HEK293 (cell line): Measurements from ENCODE around the gene SLC16A7.

ENCODE experiments used
- CTCF ChIA-PET: fragments of 350-600 bp; formaldehyde crosslinking; extraction: SDS; loops from one replicate; lab custom pipeline; 2021; ENCODE audit warnings: antibody characterized with exemption; lab: Yijun Ruan, JAX
- POLR2A ChIA-PET: fragments of 300-600 bp; formaldehyde crosslinking; extraction: SDS; loops from one replicate; lab custom pipeline; 2020; ENCODE audit warnings: antibody characterized with exemption, inconsistent platforms; lab: Yijun Ruan, JAX
- H3K27ac ChIP-seq: fragments of 200-500 bp; sonication (Bioruptor generic); 2 replicates; pipeline ENCODE4 v1.5.1; 2014; ENCODE audit warnings: low read depth, low read length, control low read depth, inconsistent platforms; ENCODE audit errors: extremely low read depth
- H3K36me3 ChIP-seq, 2 experiments: fragments of 200-500 bp in 1 of 2; sonication (Bioruptor generic) in 1 of 2; 1 replicate in 1 of 2; 2 replicates in 1 of 2; pipeline ENCODE4 v1.5.1; 2014 to 2017; ENCODE audit warnings: inconsistent platforms in 2 of 2, low read length in 2 of 2; ENCODE audit not compliant: control insufficient read depth in 2 of 2, insufficient read depth in 1 of 2
- H3K4me1 ChIP-seq: fragments of 200-500 bp; sonication (Bioruptor generic); 2 replicates; pipeline ENCODE4 v1.5.1; 2014; ENCODE audit warnings: mild to moderate bottlenecking, low read length, inconsistent platforms; ENCODE audit not compliant: control insufficient read depth, insufficient read depth
- H3K4me3 ChIP-seq: 2 replicates; pipeline ENCODE4 v1.5.1; 2011; ENCODE audit warnings: low read depth, mild to moderate bottlenecking, control low read depth, low read length, moderate library complexity
- H3K9me3 ChIP-seq: fragments of 200-500 bp; sonication (Bioruptor generic); 2 replicates; pipeline ENCODE4 v1.5.1; 2014; ENCODE audit warnings: low read depth, low read length, inconsistent platforms; ENCODE audit not compliant: control insufficient read depth, insufficient read depth
- HOXC10 ChIP-seq: sonication (generic); formaldehyde crosslinking; IDR thresholded peaks from 2 replicates; pipeline ENCODE4 v1.8.1; 2023; ENCODE audit warnings: mild to moderate bottlenecking, missing genetic modification reagents
- KLF1 ChIP-seq: fragments of 450-650 bp; formaldehyde crosslinking; IDR thresholded peaks from 2 replicates; pipeline ENCODE4 v1.5.1; 2016; ENCODE audit warnings: missing biosample characterization, missing genetic modification characterization
- ZBTB48 ChIP-seq: fragments of 450-650 bp; formaldehyde crosslinking; IDR thresholded peaks from 2 replicates; pipeline ENCODE4 v1.5.1; 2016; ENCODE audit warnings: missing biosample characterization, missing genetic modification characterization
- ZBTB8A ChIP-seq: fragments of 450-650 bp; formaldehyde crosslinking; IDR thresholded peaks from 2 replicates; pipeline ENCODE4 v1.5.1; 2016; ENCODE audit warnings: missing biosample characterization, missing genetic modification characterization
- ZNF132 ChIP-seq: fragments of 450-650 bp; formaldehyde crosslinking; IDR thresholded peaks from 2 replicates; pipeline ENCODE4 v1.5.1; 2017; ENCODE audit warnings: missing biosample characterization, missing genetic modification characterization, borderline replicate concordance
- ZNF157 ChIP-seq: fragments of 450-650 bp; formaldehyde crosslinking; IDR thresholded peaks from 2 replicates; pipeline ENCODE4 v1.5.1; 2016; ENCODE audit warnings: missing biosample characterization, missing genetic modification characterization
- ZNF174 ChIP-seq: fragments of 450-650 bp; formaldehyde crosslinking; IDR thresholded peaks from 2 replicates; pipeline ENCODE4 v1.5.0; 2017; ENCODE audit warnings: missing biosample characterization, mild to moderate bottlenecking, missing genetic modification characterization
- ZNF19 ChIP-seq: fragments of 450-650 bp; formaldehyde crosslinking; IDR thresholded peaks from 2 replicates; pipeline ENCODE4; 2016; ENCODE audit warnings: missing biosample characterization, missing genetic modification characterization, low read depth
- ZNF274 ChIP-seq, 2 experiments: fragments of 200-500 bp in 1 of 2; fragments of 450-650 bp in 1 of 2; sonication (Bioruptor generic) in 1 of 2; formaldehyde crosslinking in 1 of 2; IDR thresholded peaks; 2 replicates each; pipeline versions ENCODE4 v1.5.1 to v1.6.1; 2014 to 2016; ENCODE audit warnings: borderline replicate concordance in 1 of 2, inconsistent platforms in 1 of 2, low read length in 1 of 2, missing biosample characterization in 1 of 2, missing genetic modification characterization in 1 of 2
- ZNF292 ChIP-seq: fragments of 450-650 bp; formaldehyde crosslinking; IDR thresholded peaks from 2 replicates; pipeline ENCODE4 v1.5.1; 2016; ENCODE audit warnings: low read depth, missing biosample characterization, missing genetic modification characterization, borderline replicate concordance
- ZNF311 ChIP-seq: fragments of 450-650 bp; formaldehyde crosslinking; IDR thresholded peaks from 2 replicates; pipeline ENCODE4 v1.5.1; 2017; ENCODE audit warnings: missing biosample characterization, missing genetic modification characterization, borderline replicate concordance
- ZNF341 ChIP-seq: fragments of 450-650 bp; formaldehyde crosslinking; IDR thresholded peaks from 2 replicates; pipeline ENCODE4; 2016; ENCODE audit warnings: low read depth, missing biosample characterization, missing genetic modification characterization
- ZNF433 ChIP-seq: fragments of 450-650 bp; formaldehyde crosslinking; IDR thresholded peaks from 2 replicates; pipeline ENCODE4 v1.5.1; 2016; ENCODE audit warnings: missing biosample characterization, missing genetic modification characterization, low read depth
- ZNF473 ChIP-seq: fragments of 450-650 bp; formaldehyde crosslinking; IDR thresholded peaks from 2 replicates; pipeline ENCODE4 v1.5.1; 2017; ENCODE audit warnings: missing biosample characterization, missing genetic modification characterization
- ZNF48 ChIP-seq: fragments of 450-650 bp; formaldehyde crosslinking; IDR thresholded peaks from 2 replicates; pipeline ENCODE4 v1.5.1; 2016; ENCODE audit warnings: missing biosample characterization, missing genetic modification characterization
- ZNF529 ChIP-seq: fragments of 450-650 bp; formaldehyde crosslinking; IDR thresholded peaks from 2 replicates; pipeline ENCODE4 v1.5.1; 2017; ENCODE audit warnings: missing genetic modification characterization, missing biosample characterization; ENCODE audit not compliant: insufficient replicate concordance
- ZNF561 ChIP-seq: fragments of 450-650 bp; IDR thresholded peaks from 2 replicates; pipeline ENCODE4 v1.5.1; 2018; ENCODE audit warnings: missing biosample characterization, missing genetic modification characterization, borderline replicate concordance
- ZNF571 ChIP-seq: fragments of 450-650 bp; formaldehyde crosslinking; IDR thresholded peaks from 2 replicates; pipeline ENCODE4 v1.5.0; 2017; ENCODE audit warnings: missing biosample characterization, missing genetic modification characterization
- ZNF585B ChIP-seq: fragments of 450-650 bp; formaldehyde crosslinking; IDR thresholded peaks from 2 replicates; pipeline ENCODE4 v1.5.1; 2016; ENCODE audit warnings: missing biosample characterization, missing genetic modification characterization
- ZNF596 ChIP-seq: fragments of 450-650 bp; IDR thresholded peaks from 2 replicates; pipeline ENCODE4 v1.5.0; 2018; ENCODE audit warnings: missing biosample characterization, mild to moderate bottlenecking, missing genetic modification characterization, moderate library complexity
- ZNF623 ChIP-seq: fragments of 450-650 bp; formaldehyde crosslinking; IDR thresholded peaks from 2 replicates; pipeline ENCODE4 v1.5.1; 2016; ENCODE audit warnings: missing biosample characterization, missing genetic modification characterization
- ZNF629 ChIP-seq: fragments of 450-650 bp; formaldehyde crosslinking; IDR thresholded peaks from 2 replicates; pipeline ENCODE4 v1.5.1; 2017; ENCODE audit warnings: missing biosample characterization, missing genetic modification characterization
- ZNF664 ChIP-seq: fragments of 450-650 bp; formaldehyde crosslinking; IDR thresholded peaks from 2 replicates; pipeline ENCODE4 v1.5.1; 2016; ENCODE audit warnings: missing biosample characterization, missing genetic modification characterization
- ZNF701 ChIP-seq: fragments of 450-650 bp; formaldehyde crosslinking; IDR thresholded peaks from 2 replicates; pipeline ENCODE4 v1.5.1; 2016; ENCODE audit warnings: missing biosample characterization, missing genetic modification characterization
- ZSCAN23 ChIP-seq: fragments of 450-650 bp; formaldehyde crosslinking; IDR thresholded peaks from 2 replicates; pipeline ENCODE4 v1.5.1; 2016; ENCODE audit warnings: missing biosample characterization, missing genetic modification characterization
- TF ChIP-seq, protein P1 (sequence below): fragments of 450-650 bp; formaldehyde crosslinking; IDR thresholded peaks from 2 replicates; pipeline ENCODE4; 2016; ENCODE audit warnings: missing biosample characterization, missing genetic modification characterization
- TF ChIP-seq, protein P2 (sequence below): fragments of 450-650 bp; formaldehyde crosslinking; IDR thresholded peaks from 2 replicates; pipeline ENCODE4 v1.5.1; 2016; ENCODE audit warnings: missing biosample characterization, missing genetic modification characterization
- TF ChIP-seq, protein P3 (sequence below): fragments of 450-650 bp; formaldehyde crosslinking; IDR thresholded peaks from 2 replicates; pipeline ENCODE4 v1.5.1; 2017; ENCODE audit warnings: missing biosample characterization, missing genetic modification characterization
- TF ChIP-seq, protein P4 (sequence below): fragments of 450-650 bp; formaldehyde crosslinking; IDR thresholded peaks from 2 replicates; pipeline ENCODE4 v1.5.1; 2016; ENCODE audit warnings: missing biosample characterization, missing genetic modification characterization

The SLC16A7 gene

DNA sequence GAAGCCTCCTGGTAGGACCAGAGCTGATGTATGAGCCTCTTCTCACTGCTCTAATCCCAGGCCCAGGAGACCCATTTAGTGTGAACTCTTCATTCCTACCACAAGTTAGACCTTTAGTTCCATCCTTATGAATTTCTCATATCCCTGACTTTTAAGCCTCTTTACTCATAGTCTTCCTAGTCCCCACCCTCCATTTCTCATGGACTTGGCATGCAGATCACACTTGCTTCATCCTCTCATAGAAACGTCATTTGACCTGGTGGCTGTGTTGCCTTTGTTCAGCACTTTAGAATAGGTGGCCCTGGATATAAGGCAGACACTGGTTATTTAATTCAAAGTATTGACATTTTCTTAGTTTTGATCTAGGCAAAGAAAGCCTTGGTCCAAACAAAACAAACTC, 99.5 kb downstream of the SLC16A7 start:
- Histone ChIP-seq H3K4me1 (no peaks in the 10 kb centered on the region), H3K36me3 (no peaks in the 10 kb centered on the region), H3K4me3 (no peak overlapping the region), H3K9me3 (no peaks in the 10 kb centered on the region), H3K27ac (no peak overlapping the region)
- CTCF ChIA-PET = no interaction called here
- POLR2A ChIA-PET = no interaction called here
- TF ChIP-seq ZNF274 (IDR thresholded peaks at IDR 0.05; ENCODE audit: low read length) (no peak), ZNF274 (tag by site-specific recombination; IDR thresholded peaks at IDR 0.05; ENCODE audit: borderline replicate concordance) (no peak)

DNA sequence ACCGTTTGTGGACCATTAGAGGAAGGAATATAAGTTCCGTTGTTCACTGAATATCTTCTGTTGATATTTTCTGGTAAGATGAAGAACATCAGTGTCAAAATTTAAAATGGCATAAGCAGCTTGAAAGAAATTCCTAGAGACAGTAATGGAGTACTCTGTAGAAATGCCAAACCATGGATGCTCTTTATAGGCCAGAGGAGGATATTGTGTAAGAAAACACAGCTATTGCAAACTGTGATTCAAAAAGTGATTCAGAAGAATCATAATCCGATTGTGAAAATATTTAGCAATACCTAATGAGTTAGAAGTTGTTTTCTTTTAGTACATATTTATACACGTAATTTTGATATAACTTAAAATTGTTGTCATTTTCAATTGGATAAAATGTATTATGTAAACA, 102.8 kb downstream of the SLC16A7 start:
- POLR2A ChIA-PET = no interaction called here
- Histone ChIP-seq H3K9me3 (no peaks in the 10 kb centered on the region), H3K4me3 (no peak overlapping the region), H3K36me3 (no peaks in the 10 kb centered on the region), H3K27ac (no peak overlapping the region), H3K4me1 (no peaks in the 10 kb centered on the region)
- CTCF ChIA-PET = no interaction called here
- TF ChIP-seq, protein P1, sequence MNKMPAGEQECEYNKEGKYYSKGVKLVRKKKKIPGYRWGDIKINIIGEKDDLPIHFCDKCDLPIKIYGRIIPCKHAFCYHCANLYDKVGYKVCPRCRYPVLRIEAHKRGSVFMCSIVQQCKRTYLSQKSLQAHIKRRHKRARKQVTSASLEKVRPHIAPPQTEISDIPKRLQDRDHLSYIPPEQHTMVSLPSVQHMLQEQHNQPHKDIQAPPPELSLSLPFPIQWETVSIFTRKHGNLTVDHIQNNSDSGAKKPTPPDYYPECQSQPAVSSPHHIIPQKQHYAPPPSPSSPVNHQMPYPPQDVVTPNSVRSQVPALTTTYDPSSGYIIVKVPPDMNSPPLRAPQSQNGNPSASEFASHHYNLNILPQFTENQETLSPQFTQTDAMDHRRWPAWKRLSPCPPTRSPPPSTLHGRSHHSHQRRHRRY (tag by site-specific recombination) = no peak
- TF ChIP-seq ZNF629 (no peak), ZNF341 (no peak), ZNF433 (no peak), ZNF701 (tag by site-specific recombination) (no peak), ZNF157 (tag by site-specific recombination) (no peak), ZNF561 (tag by site-specific recombination) (no peak), ZNF19 (tag by site-specific recombination) (no peak), ZNF48 (tag by site-specific recombination) (no peak), ZSCAN23 (no peak), ZNF473 (no peak), HOXC10 (CRISPR knock-in tag) (no peak), ZBTB8A (tag by site-specific recombination) (no peak), ZNF664 (tag by site-specific recombination) (no peak), ZNF571 (tag by site-specific recombination) (no peak), ZNF311 (tag by site-specific recombination) (no peak), ZNF174 (tag by site-specific recombination) (no peak), KLF1 (tag by site-specific recombination) (no peak)
- TF ChIP-seq, protein P2, sequence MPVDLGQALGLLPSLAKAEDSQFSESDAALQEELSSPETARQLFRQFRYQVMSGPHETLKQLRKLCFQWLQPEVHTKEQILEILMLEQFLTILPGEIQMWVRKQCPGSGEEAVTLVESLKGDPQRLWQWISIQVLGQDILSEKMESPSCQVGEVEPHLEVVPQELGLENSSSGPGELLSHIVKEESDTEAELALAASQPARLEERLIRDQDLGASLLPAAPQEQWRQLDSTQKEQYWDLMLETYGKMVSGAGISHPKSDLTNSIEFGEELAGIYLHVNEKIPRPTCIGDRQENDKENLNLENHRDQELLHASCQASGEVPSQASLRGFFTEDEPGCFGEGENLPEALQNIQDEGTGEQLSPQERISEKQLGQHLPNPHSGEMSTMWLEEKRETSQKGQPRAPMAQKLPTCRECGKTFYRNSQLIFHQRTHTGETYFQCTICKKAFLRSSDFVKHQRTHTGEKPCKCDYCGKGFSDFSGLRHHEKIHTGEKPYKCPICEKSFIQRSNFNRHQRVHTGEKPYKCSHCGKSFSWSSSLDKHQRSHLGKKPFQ (tag by site-specific recombination) = no peak

DNA sequence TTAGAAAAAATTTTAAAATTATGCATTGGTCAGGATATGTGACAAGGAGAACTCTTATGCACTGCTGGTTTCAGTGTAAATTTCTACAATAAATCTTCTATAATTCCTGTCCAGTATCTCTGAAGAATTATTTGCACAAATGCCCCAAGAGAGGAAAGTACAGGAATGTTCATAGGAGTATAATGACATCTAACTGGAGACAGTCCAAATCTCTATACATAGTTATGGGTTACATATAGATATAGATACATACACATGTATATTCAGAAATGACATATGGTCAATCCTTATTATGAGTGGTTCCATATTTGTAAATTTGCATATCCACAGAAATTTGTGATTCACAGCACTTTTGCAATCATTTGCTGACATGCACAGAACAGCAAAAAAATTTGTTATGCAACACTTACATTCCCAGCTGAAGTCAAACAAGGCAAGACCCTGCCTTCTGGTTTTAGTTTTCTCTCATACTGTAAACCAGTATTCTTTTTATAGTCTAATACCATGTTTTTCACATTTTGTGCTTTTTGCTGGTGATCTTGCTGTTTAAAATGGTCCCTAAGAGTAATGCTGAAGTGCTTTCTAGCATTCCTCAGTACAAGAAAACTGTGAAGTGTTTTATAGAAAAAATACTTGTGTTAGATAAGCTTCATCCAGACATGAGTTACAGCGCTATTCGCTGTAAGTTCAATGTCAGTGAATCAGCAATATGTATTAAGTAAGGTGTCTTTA, 103.8 kb downstream of the SLC16A7 start:
- POLR2A ChIA-PET = no interaction called here
- H3K9me3 ChIP-seq = no peaks in the 10 kb centered on the region
- H3K4me1 ChIP-seq = no peaks in the 10 kb centered on the region
- no peak overlapping the region for H3K27ac ChIP-seq
- CTCF ChIA-PET = no interaction called here
- no peak overlapping the region for H3K4me3 ChIP-seq
- no peaks in the 10 kb centered on the region for H3K36me3 ChIP-seq
- TF ChIP-seq ZNF623 (tag by site-specific recombination) (no peak), ZBTB48 (tag by site-specific recombination) (no peak), ZNF585B (tag by site-specific recombination) (no peak), ZNF596 (tag by site-specific recombination) (no peak), ZNF292 (tag by site-specific recombination) (no peak), ZNF529 (tag by site-specific recombination) (no peak), ZNF132 (tag by site-specific recombination) (no peak)
- TF ChIP-seq, protein P3, sequence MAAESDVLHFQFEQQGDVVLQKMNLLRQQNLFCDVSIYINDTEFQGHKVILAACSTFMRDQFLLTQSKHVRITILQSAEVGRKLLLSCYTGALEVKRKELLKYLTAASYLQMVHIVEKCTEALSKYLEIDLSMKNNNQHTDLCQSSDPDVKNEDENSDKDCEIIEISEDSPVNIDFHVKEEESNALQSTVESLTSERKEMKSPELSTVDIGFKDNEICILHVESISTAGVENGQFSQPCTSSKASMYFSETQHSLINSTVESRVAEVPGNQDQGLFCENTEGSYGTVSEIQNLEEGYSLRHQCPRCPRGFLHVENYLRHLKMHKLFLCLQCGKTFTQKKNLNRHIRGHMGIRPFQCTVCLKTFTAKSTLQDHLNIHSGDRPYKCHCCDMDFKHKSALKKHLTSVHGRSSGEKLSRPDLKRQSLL = no peak
- TF ChIP-seq, protein P4, sequence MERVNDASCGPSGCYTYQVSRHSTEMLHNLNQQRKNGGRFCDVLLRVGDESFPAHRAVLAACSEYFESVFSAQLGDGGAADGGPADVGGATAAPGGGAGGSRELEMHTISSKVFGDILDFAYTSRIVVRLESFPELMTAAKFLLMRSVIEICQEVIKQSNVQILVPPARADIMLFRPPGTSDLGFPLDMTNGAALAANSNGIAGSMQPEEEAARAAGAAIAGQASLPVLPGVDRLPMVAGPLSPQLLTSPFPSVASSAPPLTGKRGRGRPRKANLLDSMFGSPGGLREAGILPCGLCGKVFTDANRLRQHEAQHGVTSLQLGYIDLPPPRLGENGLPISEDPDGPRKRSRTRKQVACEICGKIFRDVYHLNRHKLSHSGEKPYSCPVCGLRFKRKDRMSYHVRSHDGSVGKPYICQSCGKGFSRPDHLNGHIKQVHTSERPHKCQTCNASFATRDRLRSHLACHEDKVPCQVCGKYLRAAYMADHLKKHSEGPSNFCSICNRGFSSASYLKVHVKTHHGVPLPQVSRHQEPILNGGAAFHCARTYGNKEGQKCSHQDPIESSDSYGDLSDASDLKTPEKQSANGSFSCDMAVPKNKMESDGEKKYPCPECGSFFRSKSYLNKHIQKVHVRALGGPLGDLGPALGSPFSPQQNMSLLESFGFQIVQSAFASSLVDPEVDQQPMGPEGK (tag by site-specific recombination) = no peak
